Endothelial cell of umbilical vein (primary cell): ENCODE results near the gene RSPO1. TPM values are rescaled to one million over a fixed set of nuclear protein-coding genes. Genes with fewer than 3 reads are reported as not detected.

Experiments
- BruUV-seq: library from RNA; stranded (reverse); fragments of 400-500 nt; replicated peaks from 2 replicates; lab custom pipeline; 2021; lab: Mats Ljungman, UMichigan
- CTCF ChIA-PET: fragments of 300-600, 350-600 bp; sonication (Branson Sonifier 250); formaldehyde crosslinking; loops from one replicate; lab custom pipeline; 2021; ENCODE audit warnings: antibody characterized with exemption, inconsistent platforms; lab: Charles Lee
- POLR2A ChIA-PET: fragments of 300-600, 350-600 bp; sonication (Branson Sonifier 250); formaldehyde crosslinking; loops from one replicate; lab custom pipeline; 2021; ENCODE audit warnings: antibody characterized with exemption, inconsistent platforms; lab: Charles Lee
- DNase-seq: peaks from one replicate; pipeline ENCODE4 v3.0.0-alpha.2; 2011; ENCODE audit warnings: low read depth, low spot score
- FAIRE-seq: peaks from 2 replicates; lab custom pipeline; 2011; peaks lifted over from hg19 to GRCh38; lab: Jason Lieb, UNC
- H2AFZ ChIP-seq: 2 replicates; pipeline ENCODE4 v1.6.0; 2012; ENCODE audit warnings: low read depth, low read length, control low read depth, inconsistent platforms
- H3K27ac ChIP-seq: 2 replicates; pipeline ENCODE4 v1.5.1; 2011; ENCODE audit warnings: low read depth, mild to moderate bottlenecking, control low read depth, low read length, moderate library complexity; ENCODE audit not compliant: insufficient read depth
- H3K27me3 ChIP-seq, 2 experiments: 2 replicates each; pipeline versions ENCODE4 v1.6.0 to v1.6.1; 2011; ENCODE audit warnings: low read length in 2 of 2, mixed read lengths in 1 of 2; ENCODE audit not compliant: control insufficient read depth in 2 of 2, insufficient read depth in 2 of 2
- H3K36me3 ChIP-seq, 2 experiments: 2 replicates in 1 of 2; 3 replicates in 1 of 2; pipeline ENCODE4 v1.5.1; 2011; ENCODE audit warnings: low read length in 2 of 2, mild to moderate bottlenecking in 1 of 2, moderate library complexity in 1 of 2; ENCODE audit not compliant: control insufficient read depth in 2 of 2, insufficient read depth in 2 of 2; ENCODE audit errors: extremely low read depth in 1 of 2
- H3K4me1 ChIP-seq: 3 replicates; pipeline ENCODE4 v1.5.1; 2011; ENCODE audit warnings: mild to moderate bottlenecking, low read length; ENCODE audit not compliant: control insufficient read depth, insufficient read depth; ENCODE audit errors: extremely low read depth
- H3K4me2 ChIP-seq: 2 replicates; pipeline ENCODE4 v1.6.1; 2011; ENCODE audit warnings: low read length, control low read depth, mixed read lengths; ENCODE audit not compliant: insufficient read depth
- H3K4me3 ChIP-seq, 3 experiments: fragments of 200-600 bp in 1 of 3; sonication (generic), shearing (Covaris generic) in 1 of 3; replicated peaks in 1 of 3; 2 replicates each; pipeline ENCODE4 v1.5.1; 2011 to 2016; ENCODE audit warnings: control low read depth in 3 of 3, low read length in 3 of 3, mild to moderate bottlenecking in 2 of 3, inconsistent platforms in 1 of 3, low read depth in 1 of 3, moderate library complexity in 1 of 3; ENCODE audit not compliant: insufficient read depth in 1 of 3
- H3K79me2 ChIP-seq: 2 replicates; pipeline ENCODE4 v1.6.0; 2012; ENCODE audit warnings: low read length, inconsistent platforms; ENCODE audit not compliant: control insufficient read depth, insufficient read depth
- H3K9ac ChIP-seq: replicated peaks from 2 replicates; pipeline ENCODE3; 2011; ENCODE audit warnings: low read length, control low read depth; ENCODE audit not compliant: insufficient read depth; ENCODE audit errors: extremely low read depth
- H3K9me1 ChIP-seq: replicated peaks from 3 replicates; pipeline ENCODE4 v1.6.0; 2011; ENCODE audit warnings: mild to moderate bottlenecking, low read length; ENCODE audit not compliant: control insufficient read depth, insufficient read depth; ENCODE audit errors: extremely low read depth
- H3K9me3 ChIP-seq: replicated peaks from 2 replicates; pipeline ENCODE4 v1.5.1; 2012; ENCODE audit warnings: low read length, inconsistent platforms; ENCODE audit not compliant: control insufficient read depth, insufficient read depth
- H4K20me1 ChIP-seq: replicated peaks from 2 replicates; pipeline ENCODE3; 2011; ENCODE audit warnings: mild to moderate bottlenecking, low read length; ENCODE audit not compliant: control insufficient read depth, insufficient read depth; ENCODE audit errors: extremely low read depth
- CTCF ChIP-seq, 2 donors: IDR thresholded peaks; 1 replicate in 1 of 2; 2 replicates in 1 of 2; pipeline ENCODE4 v1.5.1; 2011; ENCODE audit warnings: low read length in 2 of 2, mild to moderate bottlenecking in 2 of 2, moderate library complexity in 2 of 2, control low read depth in 1 of 2, inconsistent platforms in 1 of 2, low read depth in 1 of 2; ENCODE audit not compliant: insufficient read depth in 1 of 2; ENCODE audit errors: extremely low read depth in 1 of 2
- EZH2 ChIP-seq: IDR thresholded peaks from 2 replicates; pipeline ENCODE4 v1.6.1; 2012; ENCODE audit warnings: borderline replicate concordance, low read depth, mild to moderate bottlenecking, moderate library complexity, low read length, inconsistent platforms; ENCODE audit not compliant: severe bottlenecking
- FOS ChIP-seq: IDR thresholded peaks from 2 replicates; pipeline ENCODE4 v1.6.1; 2011; ENCODE audit warnings: mild to moderate bottlenecking, low read length, moderate library complexity, borderline replicate concordance; ENCODE audit not compliant: insufficient read depth
- GATA2 ChIP-seq: IDR thresholded peaks from 2 replicates; pipeline ENCODE4 v1.7.0; 2011; ENCODE audit warnings: low read depth, mild to moderate bottlenecking, moderate library complexity, mixed read lengths, low read length; ENCODE audit not compliant: insufficient read length, insufficient read depth
- JUN ChIP-seq: IDR thresholded peaks from 2 replicates; pipeline ENCODE4 v1.6.1; 2011; ENCODE audit warnings: borderline replicate concordance, low read depth; ENCODE audit not compliant: insufficient read length, insufficient read depth
- MAX ChIP-seq: IDR thresholded peaks from 2 replicates; pipeline ENCODE4 v1.6.1; 2011; ENCODE audit not compliant: insufficient read depth, insufficient read length
- MYC ChIP-seq: IDR thresholded peaks from one replicate; pipeline ENCODE4 v1.6.1; 2011; ENCODE audit warnings: mild to moderate bottlenecking, low read depth, low read length
- POLR2A ChIP-seq: IDR thresholded peaks from 2 replicates; pipeline ENCODE4 v1.6.1; 2012; ENCODE audit warnings: low read depth, mild to moderate bottlenecking, control low read depth, low read length
- POLR2AphosphoS5 ChIP-seq: IDR thresholded peaks from 2 replicates; pipeline ENCODE4 v1.6.1; 2012; ENCODE audit warnings: low read depth, mild to moderate bottlenecking, control low read depth, low read length, moderate library complexity; ENCODE audit not compliant: insufficient read depth
- dilution Hi-C: fragments of 300-500 bp; cut with MboI; formaldehyde crosslinking; loops from one replicate; pipeline ENCODE4 v1.15.0; 2019; ENCODE audit warnings: low sequenced_read_pairs; ENCODE audit not compliant: extremely low pct_ligation_motif_present
- intact Hi-C: fragments of 100-400 bp; cut with micrococcal nuclease; formaldehyde crosslinking; loops from one replicate; pipeline ENCODE4 v1.10.0; 2022
- polyA plus RNA-seq, 4 experiments: library from polyadenylated mRNA; depleted of rRNA in 3 of 4; stranded (reverse) in 3 of 4; unstranded in 1 of 4; fragments of >200 nt; gene quantifications; 2 replicates each; pipeline versions ENCODE4 v1.2.1 to v1.2.3, GENCODE V29; 2011 to 2012; ENCODE audit warnings: missing spikeins in 1 of 4
- total RNA-seq: library from RNA; stranded (reverse); gene quantifications from 2 replicates; pipeline ENCODE4 v1.2.3, GENCODE V29; 2021

Gene RSPO1
- total and polyA plus RNA-seq, 2 donors (not counting 3 experiments of a cell fraction or from before 2014, with no cell fraction given): not detected

GRCh38 chr1:37574834-37575480 is 59.7 kb downstream of the RSPO1 start:
- ChIA-PET CTCF (interaction anchor here (0.6 to 1.5 kb wide), 8 partner anchors 12 to 1140 kb away, joined by 3 to 6 read pairs (median 4); partner anchors contain the start of genes DNALI1 and MEAF6), POLR2A (interaction anchor here (0.6 kb wide), 1 partner anchor 1461 kb away, joined by 4 read pairs; no protein-coding TSS in a partner anchor)
- no peaks in the 10 kb centered on the region for H4K20me1 ChIP-seq
- no peaks in the 10 kb centered on the region for H3K9me3 ChIP-seq
- peak overlapping the region; percentile 14 for H3K4me2 ChIP-seq
- FAIRE-seq: peak; percentile 92
- H3K4me3 ChIP-seq: no peak overlapping the region
- no peaks in the 10 kb centered on the region for H3K27me3 ChIP-seq
- no peaks in the 10 kb centered on the region for H3K79me2 ChIP-seq
- dilution Hi-C loops (no loop called here), intact Hi-C loops (loop anchor here (1.0 to 10.0 kb wide), 4 partner anchors 41 to 440 kb away; partner anchors contain the start of genes MEAF6 and UTP11)
- peaks cover 36% of the 10 kb centered on the region for H3K4me1 ChIP-seq
- peak overlapping the region; percentile 72 for H3K27ac ChIP-seq
- H3K9ac ChIP-seq: peak overlapping the region; percentile 48
- no peak overlapping the region for H2AFZ ChIP-seq
- no peaks in the 10 kb centered on the region for H3K9me1 ChIP-seq
- peak; percentile 89 for TF ChIP-seq FOS
- TF ChIP-seq JUN: peak; percentile 79
- TF ChIP-seq EZH2: no peak
- peak; percentile 56 for TF ChIP-seq GATA2
- DNase-seq: peak; percentile 81
- peaks cover 15 to 21% of the 10 kb centered on the region in 2 experiments for H3K36me3 ChIP-seq
- TSS peak; percentile 79 for BruUV-seq

GRCh38 chr1:37570528-37571334 is 64.0 kb downstream of the RSPO1 start:
- POLR2A ChIA-PET: no interaction called here
- H4K20me1 ChIP-seq: no peaks in the 10 kb centered on the region

More at GRCh38 chr1:37570528-37571334, 64.0 kb downstream of the RSPO1 start:
- FAIRE-seq (no peak), DNase-seq (no peak)
- Histone ChIP-seq H3K9ac (no peak overlapping the region), H3K4me2 (no peak overlapping the region), H3K4me3 (no peak overlapping the region), H3K27me3 (no peaks in the 10 kb centered on the region), H2AFZ (no peak overlapping the region), H3K9me3 (no peaks in the 10 kb centered on the region), H3K79me2 (no peaks in the 10 kb centered on the region), H3K36me3 (peaks cover 34 to 47% of the 10 kb centered on the region in 2 experiments), H3K9me1 (no peaks in the 10 kb centered on the region), H3K4me1 (peaks cover 15% of the 10 kb centered on the region), H3K27ac (no peak overlapping the region)
- CTCF ChIA-PET: no interaction called here
- dilution Hi-C loops: no loop called here
- no peak for TF ChIP-seq GATA2
- no peak for TF ChIP-seq JUN
- no peak for TF ChIP-seq FOS
- TF ChIP-seq CTCF (IDR thresholded peaks at IDR 0.05; ENCODE audit: extremely low read depth in 1 of 2, insufficient read depth in 1 of 2, low read depth in 1 of 2, low read length in 2 of 2): no peak
- no peak for TF ChIP-seq POLR2A
- no peak for TF ChIP-seq MAX
- TF ChIP-seq POLR2AphosphoS5: no peak
- no peak for TF ChIP-seq EZH2
- TF ChIP-seq MYC: no peak
- no TSS peak for BruUV-seq
- intact Hi-C loops: loop anchor here (10.0 kb wide), 1 partner anchor 444 kb away; the partner anchor contains the start of gene UTP11
